ENCODE measurements around the gene SOX2.

The SOX2 gene

DNA sequence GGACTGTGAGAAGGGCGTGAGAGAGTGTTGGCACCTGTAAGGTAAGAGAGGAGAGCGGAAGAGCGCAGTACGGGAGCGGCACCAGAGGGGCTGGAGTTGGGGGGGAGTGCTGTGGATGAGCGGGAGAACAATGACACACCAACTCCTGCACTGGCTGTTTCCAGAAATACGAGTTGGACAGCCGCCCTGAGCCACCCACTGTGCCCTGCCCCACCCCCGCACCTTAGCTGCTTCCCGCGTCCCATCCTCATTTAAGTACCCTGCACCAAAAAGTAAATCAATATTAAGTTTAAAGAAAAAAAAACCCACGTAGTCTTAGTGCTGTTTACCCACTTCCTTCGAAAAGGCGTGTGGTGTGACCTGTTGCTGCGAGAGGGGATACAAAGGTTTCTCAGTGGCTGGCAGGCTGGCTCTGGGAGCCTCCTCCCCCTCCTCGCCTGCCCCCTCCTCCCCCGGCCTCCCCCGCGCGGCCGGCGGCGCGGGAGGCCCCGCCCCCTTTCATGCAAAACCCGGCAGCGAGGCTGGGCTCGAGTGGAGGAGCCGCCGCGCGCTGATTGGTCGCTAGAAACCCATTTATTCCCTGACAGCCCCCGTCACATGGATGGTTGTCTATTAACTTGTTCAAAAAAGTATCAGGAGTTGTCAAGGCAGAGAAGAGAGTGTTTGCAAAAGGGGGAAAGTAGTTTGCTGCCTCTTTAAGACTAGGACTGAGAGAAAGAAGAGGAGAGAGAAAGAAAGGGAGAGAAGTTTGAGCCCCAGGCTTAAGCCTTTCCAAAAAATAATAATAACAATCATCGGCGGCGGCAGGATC is at the start of gene SOX2:
Gene SOX2, plus strand, starts transcription at position 601 of the 811 bp plus-strand sequence. CDS start 436 bp downstream, outside the sequence.
- no peak within 1 kb of the TSS for H2AFZ ChIP-seq (ENCODE audit: low read length)
- H3K4me3 ChIP-seq (ENCODE audit: low read length, poor library complexity, severe bottlenecking), result no peak within 1 kb of the TSS
- no peaks in the 10 kb centered on the region for H3F3A ChIP-seq (ENCODE audit: low read depth)
- no peaks in the 10 kb centered on the region for H3K27me3 ChIP-seq (ENCODE audit: insufficient read depth, low read length, poor library complexity, severe bottlenecking)
- no peaks in the 10 kb centered on the region for H4K20me1 ChIP-seq (ENCODE audit: insufficient read depth, low read length, poor library complexity, severe bottlenecking)
- no peaks in the 10 kb centered on the region for H3K9me3 ChIP-seq (ENCODE audit: insufficient read depth, low read depth, low read length)
- TF ChIP-seq, protein P1, sequence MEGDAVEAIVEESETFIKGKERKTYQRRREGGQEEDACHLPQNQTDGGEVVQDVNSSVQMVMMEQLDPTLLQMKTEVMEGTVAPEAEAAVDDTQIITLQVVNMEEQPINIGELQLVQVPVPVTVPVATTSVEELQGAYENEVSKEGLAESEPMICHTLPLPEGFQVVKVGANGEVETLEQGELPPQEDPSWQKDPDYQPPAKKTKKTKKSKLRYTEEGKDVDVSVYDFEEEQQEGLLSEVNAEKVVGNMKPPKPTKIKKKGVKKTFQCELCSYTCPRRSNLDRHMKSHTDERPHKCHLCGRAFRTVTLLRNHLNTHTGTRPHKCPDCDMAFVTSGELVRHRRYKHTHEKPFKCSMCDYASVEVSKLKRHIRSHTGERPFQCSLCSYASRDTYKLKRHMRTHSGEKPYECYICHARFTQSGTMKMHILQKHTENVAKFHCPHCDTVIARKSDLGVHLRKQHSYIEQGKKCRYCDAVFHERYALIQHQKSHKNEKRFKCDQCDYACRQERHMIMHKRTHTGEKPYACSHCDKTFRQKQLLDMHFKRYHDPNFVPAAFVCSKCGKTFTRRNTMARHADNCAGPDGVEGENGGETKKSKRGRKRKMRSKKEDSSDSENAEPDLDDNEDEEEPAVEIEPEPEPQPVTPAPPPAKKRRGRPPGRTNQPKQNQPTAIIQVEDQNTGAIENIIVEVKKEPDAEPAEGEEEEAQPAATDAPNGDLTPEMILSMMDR (conservative IDR thresholded peaks at IDR 0.05; ENCODE audit: low read length), result no peak
- no peak for TF ChIP-seq EZH2phosphoT487 (IDR thresholded peaks at IDR 0.05; ENCODE audit: borderline replicate concordance)
- H3K9ac ChIP-seq (ENCODE audit: low read depth, low read length, poor library complexity, severe bottlenecking), result no peak within 1 kb of the TSS
- no peaks in the 10 kb centered on the region for H3K4me1 ChIP-seq (ENCODE audit: insufficient read depth, low read length, poor library complexity, severe bottlenecking)
- H3K9me2 ChIP-seq (replicated peaks; ENCODE audit: low read depth, low read length), result no peaks in the 10 kb centered on the region
- no peak within 1 kb of the TSS for H3K4me2 ChIP-seq (ENCODE audit: low read depth, low read length, poor library complexity, severe bottlenecking)
- no peaks in the 10 kb centered on the region for H3K36me3 ChIP-seq (ENCODE audit: insufficient read depth, low read length)
- no peaks in the 10 kb centered on the region for H3K79me2 ChIP-seq (ENCODE audit: insufficient read depth, low read length)

DNA sequence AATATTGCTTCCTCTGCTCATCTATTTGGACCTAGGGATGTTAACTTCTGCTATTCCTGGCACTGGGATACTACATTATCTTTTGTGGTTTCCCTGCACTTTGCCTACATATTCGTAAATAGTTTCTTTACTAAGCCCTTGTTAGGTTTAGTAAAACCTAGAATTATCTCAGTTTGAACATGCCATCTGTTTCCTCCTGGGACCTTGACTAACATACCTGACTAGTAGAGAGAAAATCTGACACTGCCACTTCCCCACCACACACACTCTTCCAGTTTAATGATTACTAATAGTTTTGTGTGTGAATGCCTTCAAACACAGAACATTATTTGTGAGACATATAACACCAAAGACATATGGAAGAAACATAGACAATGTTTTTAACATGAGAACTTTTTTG is 28.2 kb upstream of the SOX2 start:
- Histone ChIP-seq H3K9me2 (replicated peaks; ENCODE audit: low read depth, low read length) (no peaks in the 10 kb centered on the region), H3K4me1 (ENCODE audit: insufficient read depth, low read length, poor library complexity, severe bottlenecking) (no peaks in the 10 kb centered on the region), H3K27me3 (ENCODE audit: insufficient read depth, low read length, poor library complexity, severe bottlenecking) (no peaks in the 10 kb centered on the region), H3K4me2 (ENCODE audit: low read depth, low read length, poor library complexity, severe bottlenecking) (no peak overlapping the region), H3K4me3 (ENCODE audit: low read length, poor library complexity, severe bottlenecking) (no peak overlapping the region), H4K20me1 (ENCODE audit: insufficient read depth, low read length, poor library complexity, severe bottlenecking) (no peaks in the 10 kb centered on the region), H3K9me3 (ENCODE audit: insufficient read depth, low read depth, low read length) (no peaks in the 10 kb centered on the region), H3K9ac (ENCODE audit: low read depth, low read length, poor library complexity, severe bottlenecking) (no peak overlapping the region), H3F3A (ENCODE audit: low read depth) (no peaks in the 10 kb centered on the region), H2AFZ (ENCODE audit: low read length) (no peak overlapping the region), H3K36me3 (ENCODE audit: insufficient read depth, low read length) (no peaks in the 10 kb centered on the region), H3K79me2 (ENCODE audit: insufficient read depth, low read length) (no peaks in the 10 kb centered on the region)
- no peak for TF ChIP-seq EZH2phosphoT487 (IDR thresholded peaks at IDR 0.05; ENCODE audit: borderline replicate concordance)
- TF ChIP-seq, protein P1 (conservative IDR thresholded peaks at IDR 0.05; ENCODE audit: low read length), result no peak

DNA sequence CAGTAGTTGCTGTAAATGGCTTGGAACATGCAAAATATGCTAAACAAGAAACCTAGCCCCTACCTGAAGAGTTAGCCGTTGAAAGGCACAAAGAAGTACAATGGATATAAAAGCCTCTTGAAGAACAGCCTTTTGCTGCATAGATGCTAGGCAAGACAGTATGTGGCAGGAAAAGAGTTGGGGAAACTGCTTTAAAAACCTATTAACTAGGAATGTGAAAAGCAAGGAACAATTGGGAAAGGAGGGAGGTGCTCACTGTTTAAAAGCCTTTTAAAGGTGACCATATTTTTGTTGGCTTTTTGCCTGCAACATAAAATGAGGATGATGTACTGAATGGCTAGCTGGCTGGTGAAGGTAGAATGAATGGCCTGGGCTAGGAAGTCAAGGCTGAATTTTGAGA is 24.5 kb upstream of the SOX2 start:
- Histone ChIP-seq H3K4me1 (ENCODE audit: insufficient read depth, low read length, poor library complexity, severe bottlenecking) (no peaks in the 10 kb centered on the region), H3K9me2 (replicated peaks; ENCODE audit: low read depth, low read length) (no peaks in the 10 kb centered on the region), H3K9me3 (ENCODE audit: insufficient read depth, low read depth, low read length) (no peaks in the 10 kb centered on the region), H3K27me3 (ENCODE audit: insufficient read depth, low read length, poor library complexity, severe bottlenecking) (no peaks in the 10 kb centered on the region), H3K4me2 (ENCODE audit: low read depth, low read length, poor library complexity, severe bottlenecking) (no peak overlapping the region), H2AFZ (ENCODE audit: low read length) (no peak overlapping the region), H3K9ac (ENCODE audit: low read depth, low read length, poor library complexity, severe bottlenecking) (no peak overlapping the region), H3K36me3 (ENCODE audit: insufficient read depth, low read length) (no peaks in the 10 kb centered on the region), H3K4me3 (ENCODE audit: low read length, poor library complexity, severe bottlenecking) (no peak overlapping the region), H4K20me1 (ENCODE audit: insufficient read depth, low read length, poor library complexity, severe bottlenecking) (no peaks in the 10 kb centered on the region), H3F3A (ENCODE audit: low read depth) (no peaks in the 10 kb centered on the region), H3K79me2 (ENCODE audit: insufficient read depth, low read length) (no peaks in the 10 kb centered on the region)
- no peak for TF ChIP-seq EZH2phosphoT487 (IDR thresholded peaks at IDR 0.05; ENCODE audit: borderline replicate concordance)
- TF ChIP-seq, protein P1 (conservative IDR thresholded peaks at IDR 0.05; ENCODE audit: low read length), result no peak

Data from Loucy (cell line).